ENCODE data around the gene RBPJL. TPM values are rescaled to one million over a fixed set of nuclear protein-coding genes. Genes with fewer than 3 reads are reported as not detected.

The RBPJL gene
- total and polyA plus RNA-seq, 2 of the 13 experiments (the other 11 are each of a cell fraction or from before 2014, with no cell fraction given), result not detected

GRCh38 chr20:45337367-45338120 is 30.9 kb downstream of the RBPJL start (continued):
- no peak; the same call in 1 of the 2 replicates for TF ChIP-seq RFXAP (CRISPR knock-in tag; IDR thresholded peaks at IDR 0.05; ENCODE audit: borderline replicate concordance)
- no peak for TF ChIP-seq TRAFD1 (CRISPR knock-in tag; IDR thresholded peaks at IDR 0.05; ENCODE audit: borderline replicate concordance)
- no peak for TF ChIP-seq PCBP2 (optimal IDR thresholded peaks at IDR 0.05; ENCODE audit: low read depth, low read length, poor library complexity, severe bottlenecking)
- 0 out of 2 replicates have a peak, but pooled peaks have one; percentile 49 for TF ChIP-seq HNRNPL (IDR thresholded peaks at IDR 0.05; ENCODE audit: low read depth, low read length)
- TF ChIP-seq PHF20 (CRISPR knock-in tag; IDR thresholded peaks at IDR 0.05), result peak; percentile 18; the same call in 1 of the 2 replicates
- no peak for TF ChIP-seq ZNF101 (CRISPR knock-in tag; IDR thresholded peaks at IDR 0.05; ENCODE audit: borderline replicate concordance, low read depth)
- no peak for TF ChIP-seq NPAS2 (CRISPR knock-in tag; IDR thresholded peaks at IDR 0.05; ENCODE audit: borderline replicate concordance)
- 0 out of 2 replicates have a peak, but pooled peaks have one; percentile 36 for TF ChIP-seq ZNF451 (CRISPR knock-in tag; IDR thresholded peaks at IDR 0.05)
- no peak for TF ChIP-seq MED8 (CRISPR knock-in tag; IDR thresholded peaks at IDR 0.05; ENCODE audit: insufficient replicate concordance)
- no peak for TF ChIP-seq TP53 (CRISPR knock-in tag; conservative IDR thresholded peaks at IDR 0.05)
- no peak for TF ChIP-seq ZNF33A (CRISPR knock-in tag; IDR thresholded peaks at IDR 0.05; ENCODE audit: borderline replicate concordance)
- TF ChIP-seq PLSCR1 (CRISPR knock-in tag; IDR thresholded peaks at IDR 0.05; ENCODE audit: borderline replicate concordance), result no peak
- TF ChIP-seq ZNF883 (CRISPR knock-in tag; IDR thresholded peaks at IDR 0.05; ENCODE audit: not compliant biosample characterization), result no peak
- TF ChIP-seq FOXK2 (IDR thresholded peaks at IDR 0.05), result no peak
- TF ChIP-seq HOXA9 (CRISPR knock-in tag; IDR thresholded peaks at IDR 0.05; ENCODE audit: borderline replicate concordance), result no peak
- no peak for TF ChIP-seq GRHL1 (CRISPR knock-in tag; conservative IDR thresholded peaks at IDR 0.05)
- TF ChIP-seq ARNT (IDR thresholded peaks at IDR 0.05), result no peak
- no peak for TF ChIP-seq HNF1A (IDR thresholded peaks at IDR 0.05; ENCODE audit: low read depth)
- peak; percentile 2; the same call in 1 of the 2 replicates for TF ChIP-seq HNF1A (CRISPR knock-in tag; IDR thresholded peaks at IDR 0.05; ENCODE audit: borderline replicate concordance)
- TF ChIP-seq ZNF382 (CRISPR knock-in tag; IDR thresholded peaks at IDR 0.05; ENCODE audit: borderline replicate concordance), result no peak
- TF ChIP-seq ZNF552 (CRISPR knock-in tag; IDR thresholded peaks at IDR 0.05; ENCODE audit: borderline replicate concordance), result no peak

Measured in HepG2 (cell line).